HG02973 (cell line): ENCODE results near the gene EFNA5.

Experiments used
- ATAC-seq: cut with Tn5 transposase; IDR thresholded peaks from one replicate; pipeline ENCODE4 v1.9.1; 2021; ENCODE audit warnings: moderate library complexity; ENCODE audit not compliant: unreplicated experiment

Gene EFNA5

DNA sequence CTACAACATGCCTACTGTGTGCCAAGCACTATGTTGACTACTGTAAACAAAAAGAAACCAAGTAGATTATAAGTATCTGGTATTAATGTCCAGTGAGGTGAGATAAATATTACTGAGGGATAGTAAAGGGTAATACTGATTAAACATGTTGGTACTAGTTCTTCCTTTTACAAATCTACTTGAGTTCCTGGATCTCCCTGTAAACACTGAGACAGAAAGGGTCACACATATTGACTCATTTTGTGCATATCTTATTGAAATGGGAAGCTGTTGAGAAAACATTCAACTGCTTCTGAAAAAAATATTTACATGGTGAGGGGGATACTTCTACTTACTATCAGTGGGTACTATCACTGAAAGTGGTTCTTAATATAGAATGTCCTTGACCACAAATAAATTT, 24.3 kb downstream of the EFNA5 start:
- no peak for ATAC-seq

DNA sequence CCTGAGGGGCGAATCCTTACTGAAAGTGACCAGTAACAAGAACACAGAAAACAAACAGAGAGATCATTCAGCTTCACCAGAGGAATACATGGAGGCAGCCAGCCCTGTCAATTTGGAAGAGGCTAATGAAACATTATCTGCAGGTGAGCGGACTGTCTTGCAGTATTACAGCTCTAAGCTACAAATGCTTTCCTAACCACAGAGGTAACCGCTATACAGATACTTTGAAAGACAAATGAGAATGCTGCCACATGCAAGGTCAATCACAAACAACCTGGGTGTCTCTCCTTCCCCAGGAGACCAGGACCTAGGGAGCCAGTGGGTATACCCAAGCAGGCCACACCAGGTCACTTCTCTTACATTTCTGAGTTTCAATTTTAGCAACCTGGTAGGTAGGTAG, 30.2 kb downstream of the EFNA5 start:
- ATAC-seq, result no peak

DNA sequence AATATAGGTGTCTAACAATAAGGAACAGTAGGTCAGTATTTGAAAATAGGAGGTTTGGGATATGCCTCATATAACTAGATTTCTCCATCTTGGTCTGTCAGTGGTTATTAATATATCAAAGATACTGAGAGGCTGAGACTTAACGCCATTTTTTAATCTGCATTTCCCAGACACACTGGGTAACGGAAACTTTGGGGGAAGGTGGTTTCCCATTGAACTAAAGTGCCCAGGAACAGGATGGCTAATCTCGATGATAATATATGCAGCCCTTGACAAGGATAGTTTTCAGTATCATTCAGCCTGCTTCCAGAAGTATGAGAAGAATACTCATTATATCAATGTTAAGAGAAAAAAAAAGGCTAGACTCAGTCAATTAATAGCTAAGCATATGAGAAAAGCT, 30.7 kb downstream of the EFNA5 start:
- ATAC-seq, result no peak

DNA sequence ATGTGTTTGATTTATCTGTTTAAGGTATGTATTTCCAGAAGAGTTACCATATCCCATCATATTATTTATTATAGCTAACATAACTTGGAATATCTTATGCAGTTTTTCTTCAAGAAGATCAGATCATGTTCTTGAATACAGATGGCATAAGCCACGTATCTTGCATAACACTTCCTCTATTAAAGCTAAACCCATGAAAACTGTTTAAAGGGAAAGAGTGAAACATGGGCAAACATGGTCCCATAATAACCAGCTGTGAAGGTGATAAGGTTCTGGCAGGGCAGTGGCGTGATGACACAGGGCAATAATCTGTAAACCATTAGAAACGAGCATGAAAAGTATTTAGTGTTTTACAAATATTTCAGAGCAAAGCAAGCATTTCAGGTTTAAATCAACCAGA, 34.2 kb downstream of the EFNA5 start:
- no peak for ATAC-seq

DNA sequence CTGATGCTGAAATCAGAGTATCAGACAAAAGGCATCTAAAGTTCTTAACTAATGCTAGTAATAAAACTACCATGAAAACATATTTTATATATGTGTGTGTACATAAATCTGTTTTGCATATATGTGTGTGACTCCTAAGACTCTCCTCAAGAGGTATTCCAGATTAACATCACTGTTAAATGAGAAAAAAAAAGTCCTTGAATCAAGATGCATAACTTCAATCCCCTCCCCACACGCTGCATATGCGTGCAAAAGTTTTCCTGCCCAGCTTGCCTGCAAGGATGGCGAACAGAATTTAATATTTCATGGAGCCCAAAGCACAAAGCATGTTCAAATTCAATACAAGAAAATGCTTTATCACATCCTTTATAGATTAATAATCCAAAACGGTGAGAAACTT, 34.7 kb downstream of the EFNA5 start:
- no peak for ATAC-seq

DNA sequence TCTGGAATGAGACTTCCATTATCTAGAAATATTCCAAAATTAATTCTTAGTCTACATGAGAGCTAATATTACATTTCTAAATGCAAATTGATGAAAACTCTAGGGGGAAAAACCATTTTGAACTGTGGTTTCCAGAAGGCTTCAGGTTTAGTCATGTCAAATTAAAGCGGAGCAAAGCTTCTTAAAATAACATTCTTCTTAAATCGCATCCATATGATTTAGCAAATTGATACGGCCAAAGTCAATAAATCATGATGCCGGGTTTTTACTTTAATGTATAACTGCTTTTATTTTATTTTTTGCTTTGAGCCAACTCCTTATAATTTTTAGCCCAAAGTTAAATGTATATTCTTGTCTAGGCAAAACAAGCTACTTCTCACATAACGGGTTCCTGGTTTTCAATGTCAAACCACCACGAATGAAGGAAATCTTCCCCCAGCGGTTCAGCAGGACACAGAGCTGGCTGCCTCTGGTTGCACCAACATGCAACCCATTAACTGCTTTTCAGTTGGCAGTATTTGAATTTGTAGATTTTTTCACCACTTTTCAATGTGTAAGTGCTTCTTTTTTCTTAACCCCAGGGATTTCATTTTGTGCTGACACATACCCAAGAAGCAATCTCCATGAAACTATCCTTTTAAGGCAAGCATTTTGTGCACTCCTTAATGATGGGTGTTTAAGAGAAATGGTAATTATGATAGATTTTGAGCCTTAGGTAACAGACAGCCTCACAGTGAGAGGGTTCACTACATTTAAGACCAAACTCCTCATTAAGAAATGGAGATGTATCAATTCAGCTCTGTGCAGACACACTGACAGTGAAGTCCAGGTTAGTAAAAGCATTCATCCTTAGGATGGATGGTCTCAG, 35.5 kb downstream of the EFNA5 start:
- ATAC-seq, result no peak

DNA sequence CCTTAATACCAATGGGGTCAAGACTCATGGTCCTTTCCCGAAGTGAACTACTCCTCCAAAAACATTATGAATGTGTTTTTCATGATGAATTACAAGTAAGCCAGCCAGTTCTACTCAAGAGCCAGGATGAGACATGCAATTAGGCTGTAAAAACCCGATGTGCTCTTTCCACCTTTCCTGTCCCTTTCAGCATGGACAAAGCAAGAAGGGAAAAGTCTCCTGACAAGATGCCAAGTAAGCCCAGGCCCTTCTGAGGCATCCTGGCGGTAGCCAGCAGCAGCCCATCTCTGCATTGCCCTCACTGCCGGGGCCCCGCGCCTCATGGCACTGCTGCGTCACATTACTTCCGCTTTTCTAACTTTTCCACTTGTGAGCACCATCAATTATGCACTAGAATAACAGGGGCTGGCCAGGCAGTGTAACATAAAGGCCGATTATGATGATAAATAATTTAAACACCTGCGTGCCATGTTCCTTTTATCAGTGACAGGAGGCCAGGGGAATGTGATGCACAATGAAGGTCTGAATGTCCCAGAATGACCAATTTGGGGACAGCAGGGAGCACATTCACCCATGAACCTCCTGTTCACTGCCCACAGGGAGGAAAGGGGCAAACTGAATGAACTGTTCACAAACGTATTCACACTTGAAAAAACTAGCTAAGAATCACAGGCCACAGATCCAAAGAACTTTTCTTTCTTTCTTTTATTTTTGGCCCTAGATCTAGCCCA, 37.4 kb downstream of the EFNA5 start:
- ATAC-seq, result no peak

DNA sequence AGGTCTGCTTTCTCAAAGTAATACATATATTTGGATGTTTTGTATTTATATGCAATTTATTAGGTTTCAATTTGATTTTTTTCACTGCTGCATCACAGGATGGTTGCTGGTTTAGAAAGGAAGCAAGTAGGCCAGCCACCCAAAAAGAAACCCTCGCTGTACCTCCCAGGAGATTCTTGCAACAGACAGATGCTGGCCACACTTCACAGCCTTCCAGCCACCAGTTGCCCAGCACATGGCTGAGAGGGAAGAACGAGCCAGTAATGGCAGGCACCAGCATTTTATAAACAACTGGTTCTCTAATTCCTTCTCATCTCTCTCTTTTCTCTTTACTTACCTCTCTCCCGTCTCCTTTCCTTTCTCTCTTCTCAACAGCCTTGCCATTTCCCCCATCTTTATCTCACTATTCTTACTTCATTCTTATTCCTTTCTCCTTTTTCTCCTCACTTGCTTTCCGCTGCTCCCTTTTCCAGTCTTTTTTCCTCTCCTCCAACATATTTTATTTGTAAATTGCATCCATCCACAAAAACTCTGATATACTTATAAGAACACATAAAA, 38.9 kb downstream of the EFNA5 start:
- ATAC-seq, result no peak

DNA sequence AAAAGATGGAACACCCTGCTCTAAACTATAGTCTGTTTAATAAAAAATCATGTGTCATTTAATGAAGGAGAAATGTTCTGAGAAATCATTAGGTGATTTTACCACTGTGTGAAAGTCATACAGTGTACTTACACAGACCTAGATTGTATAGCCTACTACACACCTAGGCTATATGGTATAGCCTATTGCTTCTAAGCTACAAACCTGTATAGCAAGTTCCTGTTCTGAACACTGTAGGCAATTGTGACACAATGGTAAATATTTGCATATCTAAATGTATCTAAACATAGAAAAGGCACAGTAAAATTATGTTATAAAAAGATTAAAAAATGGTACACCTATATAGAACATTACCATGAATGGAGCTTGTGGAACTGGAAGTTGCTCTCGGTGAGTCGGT, 40.6 kb downstream of the EFNA5 start:
- ATAC-seq, result no peak

DNA sequence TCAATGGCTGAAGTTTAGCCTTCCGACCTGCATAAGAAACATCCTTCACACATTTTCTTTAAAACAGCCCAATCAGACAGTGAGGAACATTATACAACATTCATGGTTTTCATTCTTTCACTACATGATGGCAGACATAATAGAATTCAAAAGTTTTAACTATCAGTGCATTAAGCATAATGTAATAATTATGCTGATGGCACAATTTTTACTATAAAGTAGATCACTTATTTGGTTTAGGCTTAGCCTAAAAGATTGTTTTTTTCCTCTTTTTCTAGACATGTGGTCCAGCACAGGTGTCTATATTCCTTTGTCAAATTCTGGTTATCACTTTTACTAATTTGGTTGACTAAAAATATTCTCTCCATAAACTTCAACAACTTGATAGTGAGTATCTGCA, 46.5 kb downstream of the EFNA5 start:
- ATAC-seq, result no peak

DNA sequence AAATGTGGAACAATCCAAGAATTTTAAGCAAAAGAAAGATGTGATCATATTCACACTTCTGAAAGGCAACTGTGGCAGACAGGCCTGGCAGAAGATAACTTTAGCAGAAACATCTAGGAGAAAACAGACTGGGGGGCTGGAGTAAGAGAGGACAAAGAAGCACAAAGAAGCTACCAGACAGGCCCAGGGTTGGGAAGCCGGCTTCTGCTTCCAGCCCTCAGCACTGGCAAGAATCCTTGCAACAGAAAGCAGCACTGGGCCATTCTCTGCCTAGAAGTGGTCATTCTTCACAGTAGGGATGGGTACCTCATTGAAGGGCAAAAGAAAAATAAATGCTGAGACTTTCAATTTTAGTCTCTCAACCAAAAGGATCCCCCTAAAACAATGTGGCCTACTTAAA, 49.6 kb downstream of the EFNA5 start:
- ATAC-seq, result no peak

DNA sequence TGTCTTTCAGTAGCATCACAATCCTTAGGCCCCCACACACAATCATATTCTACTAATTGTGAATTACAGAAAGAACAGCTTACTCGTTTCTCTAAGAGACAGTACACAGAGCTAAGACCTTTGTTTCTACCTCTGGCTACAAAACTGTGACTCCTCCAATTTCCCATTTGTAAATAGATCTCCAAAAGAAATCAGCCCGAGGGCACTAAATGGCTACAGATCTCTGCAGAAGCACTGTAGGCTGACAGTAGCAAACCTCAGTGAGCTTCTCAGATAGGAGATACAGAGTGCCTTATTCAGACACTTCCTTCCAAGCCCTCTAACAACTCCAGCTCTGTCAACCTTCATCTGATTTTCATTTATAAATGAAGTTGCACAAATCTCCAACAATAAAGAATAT, 51.0 kb downstream of the EFNA5 start:
- no peak for ATAC-seq

DNA sequence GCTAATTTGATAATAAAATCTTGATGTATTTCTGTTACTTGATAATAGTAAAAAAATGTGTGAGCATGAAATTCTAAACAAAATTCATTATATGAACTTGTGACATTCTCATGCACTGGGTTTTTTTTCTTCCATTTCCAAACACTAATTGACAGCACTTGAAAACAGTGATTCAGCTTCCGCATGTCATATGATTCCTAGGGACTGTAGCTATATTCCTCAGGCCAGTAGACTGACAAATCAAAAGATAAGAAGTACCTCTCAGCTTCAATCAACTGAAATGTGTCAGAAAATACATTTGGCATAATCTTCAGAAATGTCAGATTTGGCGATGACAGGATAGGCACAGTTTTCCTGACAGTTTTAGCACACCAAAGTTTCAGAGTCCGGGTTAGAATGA, 52.5 kb downstream of the EFNA5 start:
- ATAC-seq, result no peak

DNA sequence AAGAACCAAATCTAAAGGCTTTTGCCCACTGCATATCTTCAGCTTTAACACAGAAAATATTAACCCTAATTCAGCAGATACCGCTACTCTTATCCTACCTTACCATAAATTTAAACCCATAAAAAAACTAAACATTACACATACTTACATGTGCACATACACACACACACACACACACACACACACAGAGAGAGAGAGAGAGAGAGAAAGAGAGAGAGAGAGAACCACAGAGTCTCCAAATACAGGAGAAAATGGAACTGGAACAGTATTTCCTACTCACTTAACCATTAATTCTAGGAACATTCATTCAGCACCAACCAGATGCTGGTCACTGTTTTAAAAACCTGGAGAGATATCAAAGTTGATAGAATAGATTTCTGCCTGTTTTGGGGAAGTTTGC, 53.7 kb downstream of the EFNA5 start:
- no peak for ATAC-seq

DNA sequence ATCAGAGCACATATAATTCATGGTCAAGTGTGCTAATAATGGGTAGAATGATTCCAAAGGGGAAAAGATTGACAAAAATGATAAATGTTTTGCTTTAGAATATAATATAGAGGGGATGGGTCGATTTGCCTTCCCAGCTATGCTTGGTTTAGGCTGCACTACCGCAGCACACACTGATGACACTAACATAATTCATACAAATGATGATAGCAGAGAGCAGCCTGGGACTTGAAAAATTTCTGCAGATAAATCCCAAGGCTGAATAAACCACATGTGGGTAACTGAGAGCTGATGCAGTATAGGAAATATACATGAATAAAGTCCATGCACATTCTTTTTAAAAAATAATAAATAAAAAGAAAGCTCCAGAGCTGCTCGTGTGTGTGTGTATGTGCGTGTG, 54.5 kb downstream of the EFNA5 start:
- ATAC-seq, result no peak

DNA sequence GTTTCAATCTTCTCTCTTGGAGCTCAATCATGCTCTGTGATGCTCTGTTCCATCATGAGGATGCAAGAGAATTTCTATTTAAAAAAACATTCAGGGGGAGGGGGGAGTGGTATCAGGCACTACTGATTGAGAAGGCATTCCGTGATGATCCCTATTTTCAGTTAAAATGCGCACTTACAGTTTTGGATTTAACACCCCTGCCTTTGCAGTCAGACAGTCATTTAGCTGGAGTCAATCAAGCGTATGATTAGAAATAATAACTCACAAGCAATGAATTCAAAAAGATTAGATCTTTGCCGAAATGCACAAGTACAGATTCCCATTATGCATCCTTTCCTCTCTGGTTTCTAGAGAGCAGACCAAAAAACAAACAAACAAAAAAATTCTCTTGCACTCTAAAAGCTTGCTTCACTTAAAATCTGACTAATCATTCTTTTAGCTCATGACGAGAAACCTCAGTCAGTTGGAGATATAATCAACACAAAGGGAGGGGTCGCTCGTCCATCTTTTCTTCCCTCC, 55.4 kb downstream of the EFNA5 start:
- ATAC-seq, result no peak

DNA sequence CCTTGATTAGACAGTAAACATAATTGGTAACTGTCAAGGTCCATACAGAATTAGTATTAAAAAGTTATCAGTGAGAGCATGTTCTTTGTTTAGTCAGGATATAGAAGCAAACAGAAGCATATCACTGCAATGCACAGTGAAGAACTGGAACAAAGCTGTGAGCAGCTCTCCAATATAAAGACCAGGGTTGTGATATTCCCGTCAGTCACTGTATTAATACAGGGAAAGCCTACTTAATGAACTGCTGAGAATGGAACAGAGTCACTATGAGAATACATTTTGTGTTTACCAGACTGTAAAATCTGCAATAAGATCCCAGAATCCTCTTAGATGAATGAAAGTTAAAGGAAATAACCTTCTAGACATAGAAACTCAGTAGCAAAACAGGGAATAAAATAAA, 58.2 kb downstream of the EFNA5 start:
- no peak for ATAC-seq

DNA sequence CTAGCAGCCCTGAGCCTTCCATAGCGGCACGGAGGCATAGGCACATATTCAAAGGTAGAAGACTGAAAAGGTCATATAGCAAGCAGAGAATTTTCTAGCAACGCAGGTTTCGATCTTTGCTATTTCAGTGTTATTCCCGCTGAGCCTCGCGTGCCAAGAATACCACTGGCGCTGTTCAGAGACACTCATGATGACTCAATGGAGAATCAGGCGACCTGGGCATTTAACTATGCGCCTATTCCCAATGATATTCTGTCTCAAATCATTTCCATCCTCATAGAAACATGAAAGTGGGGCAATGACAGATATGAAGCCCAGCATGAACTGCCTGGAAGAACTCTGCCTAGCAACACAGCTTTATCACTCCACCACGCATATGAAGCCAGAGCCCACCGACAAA, 59.9 kb downstream of the EFNA5 start:
- no peak for ATAC-seq

DNA sequence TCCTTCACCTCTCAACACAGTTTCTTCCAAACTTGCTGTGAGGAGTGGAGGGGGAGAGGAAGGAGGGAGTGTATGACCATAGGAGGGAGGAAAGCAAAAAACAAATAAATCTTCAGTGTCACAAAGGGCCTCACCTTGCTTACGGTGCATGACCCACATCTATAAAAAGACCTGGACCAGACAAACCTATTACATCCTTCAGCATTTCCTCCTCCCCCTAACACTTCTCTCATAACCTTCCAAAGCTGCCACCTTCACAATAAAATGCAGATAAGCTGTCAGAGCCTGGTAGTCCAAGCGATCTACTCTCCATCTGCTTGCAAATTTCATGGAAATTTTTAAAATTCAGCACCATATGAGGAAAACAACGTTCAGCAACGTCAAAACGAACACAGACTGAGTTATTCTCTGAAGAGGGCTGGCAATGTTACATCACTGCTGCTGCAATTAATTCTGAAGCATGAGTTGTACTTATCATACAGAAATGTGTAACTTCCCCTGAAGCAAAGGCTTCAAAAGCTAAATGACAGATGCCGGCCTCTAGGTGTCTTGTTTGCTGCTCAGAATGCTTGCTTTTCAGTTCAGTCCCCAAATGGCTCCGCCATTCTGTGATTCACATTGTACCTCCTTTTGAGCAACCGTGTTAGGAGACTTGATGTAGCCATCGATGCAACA, 62.9 kb downstream of the EFNA5 start:
- ATAC-seq, result no peak

DNA sequence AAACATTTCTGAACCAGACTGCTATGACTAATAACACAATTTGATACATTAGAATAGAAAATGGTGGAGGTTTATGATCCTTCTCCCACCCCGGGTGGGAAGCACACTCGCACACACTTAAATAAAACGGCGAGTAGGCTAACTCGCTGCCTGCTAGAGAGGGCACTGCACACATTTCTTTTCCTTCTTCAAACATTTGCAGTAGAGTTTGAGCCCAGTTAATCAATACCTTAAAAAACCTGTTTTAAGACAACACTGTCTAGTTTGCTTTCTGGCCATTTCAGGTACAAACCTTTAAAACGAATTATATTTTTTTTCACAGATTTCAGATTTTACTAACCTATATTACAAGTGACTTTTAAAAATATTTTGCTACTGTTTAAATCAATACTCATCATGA, 63.5 kb downstream of the EFNA5 start:
- ATAC-seq, result no peak

DNA sequence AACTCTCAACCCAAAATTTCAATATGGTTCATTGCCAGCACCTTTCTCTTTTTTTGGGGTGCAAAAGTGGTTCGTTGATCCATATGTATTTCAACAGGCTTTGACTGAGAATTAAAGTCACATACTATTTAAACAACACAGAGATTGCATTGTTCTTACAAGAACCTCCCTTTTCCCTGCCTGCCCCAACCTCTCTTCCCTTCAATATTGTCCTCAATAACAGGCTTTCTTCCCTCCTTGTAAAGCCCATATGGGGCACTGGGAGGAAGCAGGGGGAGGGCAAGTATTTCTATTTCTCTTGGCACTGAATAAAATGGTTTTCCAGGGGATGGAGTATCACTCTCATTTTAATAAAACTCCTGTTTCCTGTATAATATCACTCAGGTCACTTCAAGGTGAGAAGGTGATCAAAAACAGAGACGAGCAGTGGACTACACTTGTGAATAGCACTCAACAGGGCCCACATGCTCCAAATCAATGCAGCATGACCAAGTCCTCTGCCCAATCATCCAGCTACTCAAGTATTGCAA, 65.1 kb downstream of the EFNA5 start:
- no peak for ATAC-seq
